Measurements from ENCODE around the gene LOXL3.
"Not testable (repeated sequence)": the region's sequence is repeated elsewhere in the genome, so short reads cannot be mapped to it uniquely, and the experiment has no call there.

LOXL3 gene

DNA sequence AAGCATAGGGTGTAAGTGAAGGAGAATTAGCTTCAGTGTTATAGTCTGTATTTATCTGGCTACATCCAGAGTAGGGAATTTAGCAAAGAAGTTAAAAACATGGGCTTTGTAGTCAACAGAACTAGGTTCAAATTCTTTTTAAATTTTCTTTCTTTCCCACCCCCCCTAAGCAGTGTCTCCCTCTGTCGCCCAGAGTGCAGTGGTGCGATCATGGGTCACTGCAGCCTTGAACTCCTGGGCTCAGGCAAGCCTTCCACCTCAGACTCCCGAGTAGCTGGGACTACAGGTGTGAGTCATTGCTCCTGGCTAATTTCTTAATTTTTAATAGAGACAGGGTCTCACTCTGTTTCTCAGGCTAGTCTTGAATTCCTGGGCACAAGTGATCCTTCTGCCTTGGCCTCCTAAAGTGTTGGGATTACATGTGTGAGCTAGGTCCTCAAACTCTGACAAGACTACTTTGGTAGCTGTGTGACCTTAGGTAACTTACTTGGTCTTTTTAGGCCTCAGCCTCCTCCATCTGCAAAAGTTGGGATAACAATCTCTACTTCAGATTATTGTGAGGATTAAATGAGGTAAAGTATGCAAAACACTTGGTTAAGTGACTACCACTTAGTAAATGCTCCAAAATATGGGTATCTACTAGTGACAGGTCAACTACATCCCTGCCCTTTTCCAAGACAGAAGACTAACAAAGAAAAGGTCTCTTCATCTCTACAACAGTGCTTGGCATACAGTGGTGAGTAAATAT, 18.6 kb upstream of the LOXL3 start:
- no peak for DNase-seq (ENCODE audit: low read depth, low spot score)

DNA sequence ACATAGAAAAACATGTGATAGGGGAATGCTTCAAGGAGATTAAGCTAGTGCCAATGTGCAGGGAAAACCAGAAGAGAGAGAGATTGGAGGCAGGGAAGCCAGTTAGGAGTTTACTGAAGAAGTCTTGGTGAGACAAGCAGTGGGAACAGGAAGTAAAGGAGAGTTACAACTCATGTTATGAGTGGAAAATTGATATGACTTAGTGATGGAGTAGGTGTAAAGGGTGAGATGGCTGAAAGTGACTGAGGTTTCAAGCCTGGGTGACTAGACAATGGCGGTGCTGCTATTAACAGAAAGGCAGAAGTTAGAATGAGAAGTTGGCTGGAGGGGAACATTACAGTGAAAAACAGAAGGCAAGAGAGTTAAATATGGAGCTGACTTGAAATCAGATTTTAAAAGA, 17.3 kb upstream of the LOXL3 start:
- DNase-seq (ENCODE audit: low read depth, low spot score) = no peak

DNA sequence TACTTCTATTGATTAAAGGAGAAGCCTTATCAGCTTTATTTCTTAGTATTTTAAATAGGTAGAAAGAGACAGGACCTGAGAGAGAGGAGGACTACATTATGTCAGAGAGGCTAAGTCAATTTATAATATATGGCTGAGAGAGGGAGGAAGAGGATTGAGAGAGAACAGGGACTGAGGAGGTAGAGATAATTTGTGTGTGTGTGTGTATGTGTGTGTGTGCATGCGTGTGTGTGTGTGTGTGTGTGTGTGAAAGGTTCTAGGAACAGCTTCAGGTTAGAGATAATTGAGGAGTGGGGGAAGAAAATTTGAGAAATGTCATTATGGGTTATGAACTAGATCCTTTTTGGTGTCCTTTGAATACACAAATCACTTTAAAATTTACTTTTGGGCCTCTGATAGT, 15.9 kb upstream of the LOXL3 start:
- DNase-seq (ENCODE audit: low read depth, low spot score) = no peak

DNA sequence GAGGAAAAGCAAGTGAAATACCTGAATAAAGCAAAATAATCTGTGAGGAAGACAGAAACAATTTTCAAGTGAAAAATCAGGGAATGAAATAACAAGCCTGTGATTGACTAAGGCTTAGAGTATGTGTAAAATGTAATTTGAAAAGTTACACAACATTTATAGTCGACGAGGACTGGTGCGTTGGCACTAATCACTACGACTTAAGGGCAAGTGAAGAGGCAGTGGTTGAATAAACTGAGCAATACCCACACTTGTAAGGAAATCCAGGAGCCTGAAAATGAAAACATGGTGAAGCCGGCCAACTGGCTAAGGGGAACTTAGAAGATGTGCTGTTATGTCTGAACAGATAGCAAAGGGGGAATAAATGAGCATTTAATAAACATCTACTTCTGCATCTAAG, 14.1 kb upstream of the LOXL3 start:
- no peak for DNase-seq (ENCODE audit: low read depth, low spot score)

DNA sequence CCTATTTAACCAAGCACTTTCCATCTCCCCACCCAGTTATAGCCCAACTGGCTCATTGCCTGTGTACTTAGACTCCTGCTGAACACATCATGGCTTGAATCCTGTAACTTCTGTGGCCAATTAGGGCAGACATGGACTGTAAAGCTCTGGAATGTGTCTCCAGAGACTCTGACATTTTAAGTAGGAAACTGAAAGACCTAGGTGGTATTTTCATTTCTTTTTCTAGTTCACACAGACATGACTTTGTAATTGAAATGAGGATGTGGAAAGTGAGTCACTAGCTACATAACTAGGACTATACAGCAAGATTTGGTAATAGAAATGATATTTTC, 13.0 kb upstream of the LOXL3 start:
- DNase-seq (ENCODE audit: low read depth, low spot score) = peak; percentile 69

DNA sequence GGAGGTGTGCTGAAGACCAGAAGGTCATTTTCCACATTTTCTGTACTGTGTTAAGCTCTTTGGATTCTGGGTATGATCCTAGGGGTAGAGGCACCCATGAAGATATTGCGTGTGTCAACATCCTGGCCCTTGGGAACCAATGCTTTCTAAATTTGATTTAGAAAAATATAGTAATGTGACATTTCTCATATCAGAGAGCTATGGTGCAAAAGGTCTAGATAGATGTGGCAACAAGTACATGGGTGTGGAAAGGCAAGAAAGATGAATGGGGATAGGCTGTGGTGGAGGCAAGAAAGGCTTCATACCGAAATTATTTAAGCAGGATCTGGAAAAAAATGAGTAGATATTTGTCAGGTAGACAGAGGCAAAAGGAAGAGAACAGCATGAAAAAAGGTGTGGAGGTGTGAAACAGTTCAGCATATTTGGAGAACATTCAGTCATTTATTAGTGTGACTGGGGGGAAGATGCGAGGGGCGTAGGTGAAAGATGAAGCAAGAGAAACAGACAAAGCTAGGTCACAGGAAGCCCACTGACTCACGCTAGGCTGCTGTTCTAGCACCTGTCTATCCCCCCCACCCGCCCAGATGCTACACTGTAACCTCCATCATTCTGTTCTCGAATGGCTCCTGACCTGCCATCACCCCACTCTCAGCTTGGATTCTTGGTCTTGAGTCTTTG, 12.5 kb upstream of the LOXL3 start:
- DNase-seq (ENCODE audit: low read depth, low spot score) = no peak

DNA sequence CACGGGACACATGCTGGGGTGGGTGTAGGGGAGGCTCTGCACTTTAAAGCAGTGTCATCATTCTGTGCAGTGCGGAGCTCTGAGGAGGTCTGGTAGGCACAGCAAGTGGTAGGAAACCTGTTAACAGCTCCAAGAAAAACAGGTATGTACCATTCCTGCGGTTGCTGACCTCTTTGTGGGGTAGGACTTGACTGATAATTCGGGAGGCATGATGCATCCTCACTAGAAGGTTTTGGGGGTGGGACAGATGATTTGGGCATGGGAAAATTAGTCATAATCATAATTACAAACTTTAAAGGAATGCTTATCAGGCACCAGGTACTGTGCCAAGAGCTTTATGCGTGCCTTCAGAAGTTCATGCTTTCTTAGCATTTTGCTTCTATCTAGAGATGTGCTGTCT, 10.5 kb upstream of the LOXL3 start:
- DNase-seq (ENCODE audit: low read depth, low spot score) = no peak

DNA sequence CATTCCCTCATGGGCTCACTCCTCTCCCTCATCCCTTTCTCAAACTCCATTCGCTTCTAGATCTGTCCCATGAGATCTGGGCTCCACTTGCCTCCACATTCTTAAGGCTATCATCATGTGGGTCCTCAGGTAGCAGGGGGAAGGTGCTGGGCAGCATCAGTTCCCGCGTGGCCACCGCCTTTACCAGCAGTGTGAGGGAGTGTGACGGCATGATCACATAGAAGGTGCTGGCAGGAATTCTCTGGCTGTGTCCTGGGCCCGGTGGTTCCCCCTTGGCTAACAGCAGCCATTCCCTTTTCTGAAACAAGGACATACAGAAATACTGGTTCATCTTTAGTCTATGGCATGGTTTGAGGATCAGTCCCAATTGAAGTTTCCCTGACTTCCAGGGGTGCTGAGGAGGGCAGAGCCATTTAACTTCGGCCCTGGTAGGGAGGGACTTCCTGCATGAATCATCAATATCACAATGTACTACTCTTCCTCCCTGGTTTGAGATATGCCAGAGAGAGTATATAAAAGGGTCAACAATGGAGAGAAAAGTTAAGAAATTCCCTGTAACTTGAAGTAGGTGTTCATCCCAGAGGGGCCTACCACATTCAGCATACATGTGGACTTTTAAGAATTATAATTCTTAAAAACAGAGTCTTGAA, 8.5 kb upstream of the LOXL3 start:
- DNase-seq (ENCODE audit: low read depth, low spot score) = no peak

DNA sequence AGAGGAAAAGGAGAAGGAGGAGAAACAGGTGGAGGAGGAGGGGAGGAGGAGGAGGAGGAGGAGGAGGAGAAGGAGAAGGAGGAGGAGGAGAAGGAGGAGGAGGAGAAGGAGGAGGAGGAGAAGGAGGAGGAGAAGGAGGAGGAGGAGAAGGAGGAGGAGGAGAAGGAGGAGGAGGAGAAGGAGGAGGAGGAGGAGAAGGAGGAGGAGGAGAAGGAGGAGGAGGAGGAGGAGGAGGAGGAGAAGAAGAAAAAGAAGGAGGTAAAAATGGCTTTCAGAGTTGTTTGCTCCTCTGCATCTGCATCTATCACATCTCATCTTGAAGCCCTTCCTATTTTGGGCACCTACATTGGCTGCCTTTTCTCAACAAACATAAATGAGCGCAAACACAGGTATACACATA, 7.3 kb upstream of the LOXL3 start:
- DNase-seq (ENCODE audit: low read depth, low spot score) = not testable (repeated sequence)

DNA sequence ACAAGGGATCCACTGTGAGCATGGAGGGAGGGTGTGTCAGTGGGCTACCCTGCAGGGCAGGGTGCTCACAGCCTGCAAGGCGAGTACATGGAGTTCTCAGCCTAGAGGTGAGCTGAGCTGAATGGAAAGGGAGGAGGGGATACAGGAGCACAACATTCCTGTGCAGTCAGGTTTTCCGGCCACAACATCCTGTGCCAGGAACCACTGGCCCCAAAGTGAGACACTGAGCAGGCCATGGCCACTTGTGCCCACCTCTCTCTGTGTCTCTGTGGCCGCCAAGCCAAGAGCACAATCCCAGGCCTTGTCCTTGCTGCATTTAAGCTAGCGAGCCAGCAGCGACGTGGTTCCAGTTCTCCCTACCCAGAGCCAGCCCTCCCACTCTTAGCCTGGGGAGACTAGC, 6.8 kb upstream of the LOXL3 start:
- no peak for DNase-seq (ENCODE audit: low read depth, low spot score)

DNA sequence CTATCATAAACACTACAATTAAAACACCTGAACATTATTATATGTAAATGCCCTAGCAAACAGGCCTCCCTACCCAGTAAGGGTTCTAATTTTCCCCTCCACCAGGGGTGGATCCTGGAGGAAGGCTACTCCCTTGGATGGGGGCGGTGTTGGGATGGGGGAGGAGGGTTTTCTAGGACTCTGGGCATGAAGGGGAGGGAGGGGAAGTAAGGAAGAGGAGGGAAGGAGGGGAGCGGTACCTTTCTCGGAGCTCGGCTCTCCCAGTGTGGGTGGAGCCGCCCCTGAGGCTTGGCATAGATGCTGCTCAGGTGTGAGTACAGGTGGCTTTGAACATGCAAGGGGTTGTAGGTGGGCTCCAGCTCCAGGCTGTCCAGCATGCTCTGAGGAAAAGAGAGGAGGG, 6.2 kb upstream of the LOXL3 start:
- DNase-seq (ENCODE audit: low read depth, low spot score) = no peak

DNA sequence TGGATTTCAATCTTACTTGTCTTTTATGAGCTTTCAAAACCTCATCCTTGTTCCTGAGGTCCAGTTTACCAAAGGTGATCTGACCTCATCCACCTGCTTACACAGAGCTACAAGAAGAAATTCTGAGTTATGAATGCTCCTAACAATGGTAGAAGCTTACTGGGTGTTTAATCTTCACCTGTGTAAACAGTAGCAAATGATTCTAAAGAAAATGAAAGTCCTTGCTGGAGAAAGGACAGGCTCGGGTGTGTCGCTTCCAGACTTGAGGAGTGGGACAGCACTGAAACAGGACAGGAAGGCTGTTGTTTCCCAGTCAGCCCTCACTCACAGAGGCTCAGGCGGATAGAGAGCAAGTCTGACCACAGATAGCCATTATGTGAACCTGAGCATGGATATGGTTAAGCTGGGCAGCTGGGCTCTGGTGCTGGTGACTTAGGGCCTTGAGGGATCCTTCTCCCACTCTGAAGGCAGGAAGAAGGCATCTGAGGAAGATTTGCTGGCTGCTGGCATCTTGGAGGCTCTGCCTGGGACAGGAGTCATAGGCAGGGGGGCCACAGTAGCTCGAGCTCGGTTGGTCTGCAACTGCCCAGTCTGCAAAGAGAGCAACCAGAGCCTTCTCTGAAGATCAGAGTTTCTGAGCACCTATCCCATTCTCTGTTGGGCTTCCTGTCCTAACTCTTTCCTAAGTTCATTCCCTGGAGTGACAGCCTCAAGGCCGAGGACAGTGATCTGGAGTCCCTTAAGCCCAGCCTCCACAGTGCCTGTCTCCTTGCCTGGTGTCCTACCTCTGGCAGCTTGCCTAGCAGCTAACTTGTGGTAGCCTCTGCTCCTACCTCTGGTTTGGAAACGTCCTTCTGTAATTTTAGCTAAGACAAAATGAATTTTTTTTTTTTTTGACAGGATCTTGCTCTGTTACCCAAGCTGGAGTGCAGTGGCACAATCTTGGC, 4.8 kb upstream of the LOXL3 start:
- DNase-seq (ENCODE audit: low read depth, low spot score) = no peak

DNA sequence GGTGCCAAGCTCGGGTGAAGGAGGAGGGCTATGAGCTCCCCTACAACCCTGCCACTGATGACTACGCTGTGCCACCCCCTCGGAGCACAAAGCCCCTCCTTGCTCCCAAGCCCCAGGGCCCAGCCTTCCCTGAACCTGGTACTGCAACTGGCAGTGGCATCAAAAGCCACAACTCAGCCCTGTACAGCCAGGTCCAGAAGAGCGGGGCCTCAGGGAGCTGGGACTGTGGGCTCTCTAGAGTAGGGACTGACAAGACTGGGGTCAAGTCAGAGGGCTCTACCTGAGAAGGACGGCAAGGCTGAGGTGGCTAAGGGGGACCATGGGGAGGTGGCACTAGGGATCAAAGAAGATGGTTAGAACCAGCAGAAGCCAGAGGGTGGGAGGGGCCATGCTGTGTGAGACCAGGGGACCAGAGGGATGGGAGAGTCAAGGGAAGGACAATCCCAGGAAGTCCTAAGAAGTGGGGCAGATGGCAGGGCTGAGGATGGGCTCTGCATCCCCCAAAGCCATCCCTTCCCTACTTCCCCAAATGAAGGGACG, 3.2 kb upstream of the LOXL3 start:
- DNase-seq (ENCODE audit: low read depth, low spot score) = no peak

DNA sequence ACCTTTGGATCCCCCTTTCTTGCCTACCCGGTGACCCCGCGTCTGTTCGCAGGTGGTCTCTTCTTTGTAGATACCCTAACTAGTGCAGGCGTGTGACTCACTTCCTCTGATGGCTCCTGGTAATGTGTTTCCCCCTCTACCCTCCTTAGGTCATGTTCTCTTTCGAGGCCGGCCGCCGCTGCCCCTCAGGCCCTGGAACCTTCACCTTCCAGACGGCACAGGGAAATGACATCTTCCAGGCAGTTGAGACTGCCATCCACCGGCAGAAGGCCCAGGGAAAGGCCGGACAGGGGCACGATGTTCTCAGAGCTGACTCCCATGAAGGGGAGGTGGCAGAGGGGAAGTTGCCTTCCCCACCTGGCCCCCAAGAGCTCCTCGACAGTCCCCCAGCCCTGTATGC, 2.4 kb upstream of the LOXL3 start:
- DNase-seq (ENCODE audit: low read depth, low spot score) = no peak

DNA sequence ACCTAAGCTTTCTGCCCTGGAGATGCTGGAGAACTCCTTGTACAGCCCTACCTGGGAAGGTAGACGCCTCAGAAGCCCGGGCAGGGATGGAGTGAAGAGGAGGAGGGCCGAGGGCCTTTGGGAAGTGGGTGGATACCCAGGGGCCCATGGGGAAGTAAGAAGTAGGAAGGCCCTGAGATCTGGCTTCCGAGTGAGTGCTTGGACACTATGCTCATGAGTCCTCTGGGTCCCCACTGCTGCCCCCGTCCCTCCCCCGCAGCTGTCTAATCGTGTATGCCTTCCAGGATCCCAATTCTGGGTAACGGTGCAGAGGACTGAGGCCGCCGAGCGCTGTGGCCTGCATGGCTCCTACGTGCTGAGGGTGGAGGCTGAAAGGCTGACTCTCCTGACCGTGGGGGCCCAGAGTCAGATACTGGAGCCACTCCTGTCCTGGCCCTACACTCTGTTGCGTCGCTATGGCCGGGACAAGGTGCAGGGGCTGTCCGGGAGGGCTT, 1.9 kb upstream of the LOXL3 start:
- DNase-seq (ENCODE audit: low read depth, low spot score) = no peak

DNA sequence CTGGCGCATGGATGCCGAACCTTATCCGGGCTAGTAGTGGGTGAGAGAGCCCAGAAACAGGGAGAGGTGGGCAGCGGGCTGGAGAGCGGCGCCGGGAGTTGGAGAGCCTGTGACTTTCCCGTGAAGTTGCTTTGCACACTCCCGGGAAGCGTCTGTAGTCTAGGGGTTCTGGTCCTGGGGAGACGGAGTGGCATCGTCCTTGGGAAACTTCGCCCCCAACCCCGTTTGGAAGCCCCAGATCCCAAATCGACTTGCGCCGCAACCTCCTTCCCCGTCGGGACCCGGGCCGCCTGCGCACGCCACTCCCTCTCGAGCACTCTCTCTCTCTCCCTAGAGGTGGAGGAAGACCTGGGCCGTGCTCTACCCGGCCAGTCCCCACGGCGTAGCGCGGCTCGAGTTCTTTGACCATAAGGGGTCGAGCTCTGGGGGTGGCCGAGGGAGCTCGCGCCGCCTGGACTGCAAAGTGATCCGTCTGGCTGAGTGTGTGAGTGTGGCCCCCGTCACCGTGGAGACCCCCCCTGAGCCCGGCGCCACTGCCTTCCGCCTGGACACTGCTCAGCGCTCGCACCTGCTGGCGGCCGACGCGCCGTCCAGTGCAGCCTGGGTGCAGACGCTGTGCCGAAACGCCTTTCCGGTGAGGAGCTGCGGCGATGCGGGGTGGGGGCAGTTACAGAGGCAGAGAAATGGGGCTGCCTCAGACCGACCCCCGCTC, 1.2 kb upstream of the LOXL3 start:
- DNase-seq (ENCODE audit: low read depth, low spot score) = no peak

DNA sequence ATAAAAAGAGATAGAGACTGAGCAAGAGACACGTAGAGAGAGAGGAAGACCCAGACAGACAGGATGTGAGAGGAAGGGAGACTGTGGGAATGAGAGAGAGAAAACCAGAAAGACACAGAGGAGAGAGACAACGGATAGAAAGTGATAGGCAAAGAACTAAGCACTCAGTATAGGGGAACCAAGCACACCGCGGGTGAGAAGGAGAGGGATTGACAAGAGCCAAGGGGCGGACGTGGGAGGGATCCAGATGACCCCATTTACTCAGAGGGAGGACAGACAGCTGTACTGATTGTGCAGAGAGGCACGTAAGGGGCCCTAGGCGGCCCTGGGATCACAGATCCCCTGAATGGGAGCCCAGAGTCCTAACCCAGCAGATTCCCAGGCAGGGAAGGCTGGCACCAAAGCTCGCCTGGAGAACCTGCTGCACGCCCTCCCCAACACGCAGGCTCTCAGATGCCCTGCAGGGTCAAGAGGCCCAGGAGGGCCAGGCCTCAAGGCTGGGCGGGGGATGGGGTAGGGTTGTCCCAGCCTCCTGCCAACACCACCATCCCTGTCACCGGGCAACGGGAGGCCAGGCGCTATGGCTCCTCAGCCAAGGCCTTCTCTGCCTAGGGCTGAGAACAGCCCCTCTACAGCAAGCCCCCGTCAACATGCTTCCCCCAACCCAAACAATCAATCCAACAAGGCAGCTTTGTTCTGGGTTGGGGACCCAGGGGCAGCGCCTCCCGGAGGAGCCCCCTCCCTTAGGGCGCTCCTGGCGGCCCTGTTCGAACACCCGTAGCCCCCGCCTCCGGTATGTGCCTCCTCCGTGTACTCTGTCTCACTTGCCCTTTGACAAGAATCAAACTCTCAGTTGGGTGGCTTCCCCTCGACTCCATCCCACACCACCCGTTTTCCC, 579 bp downstream of the LOXL3 start:
- DNase-seq (ENCODE audit: low read depth, low spot score) = no peak

DNA sequence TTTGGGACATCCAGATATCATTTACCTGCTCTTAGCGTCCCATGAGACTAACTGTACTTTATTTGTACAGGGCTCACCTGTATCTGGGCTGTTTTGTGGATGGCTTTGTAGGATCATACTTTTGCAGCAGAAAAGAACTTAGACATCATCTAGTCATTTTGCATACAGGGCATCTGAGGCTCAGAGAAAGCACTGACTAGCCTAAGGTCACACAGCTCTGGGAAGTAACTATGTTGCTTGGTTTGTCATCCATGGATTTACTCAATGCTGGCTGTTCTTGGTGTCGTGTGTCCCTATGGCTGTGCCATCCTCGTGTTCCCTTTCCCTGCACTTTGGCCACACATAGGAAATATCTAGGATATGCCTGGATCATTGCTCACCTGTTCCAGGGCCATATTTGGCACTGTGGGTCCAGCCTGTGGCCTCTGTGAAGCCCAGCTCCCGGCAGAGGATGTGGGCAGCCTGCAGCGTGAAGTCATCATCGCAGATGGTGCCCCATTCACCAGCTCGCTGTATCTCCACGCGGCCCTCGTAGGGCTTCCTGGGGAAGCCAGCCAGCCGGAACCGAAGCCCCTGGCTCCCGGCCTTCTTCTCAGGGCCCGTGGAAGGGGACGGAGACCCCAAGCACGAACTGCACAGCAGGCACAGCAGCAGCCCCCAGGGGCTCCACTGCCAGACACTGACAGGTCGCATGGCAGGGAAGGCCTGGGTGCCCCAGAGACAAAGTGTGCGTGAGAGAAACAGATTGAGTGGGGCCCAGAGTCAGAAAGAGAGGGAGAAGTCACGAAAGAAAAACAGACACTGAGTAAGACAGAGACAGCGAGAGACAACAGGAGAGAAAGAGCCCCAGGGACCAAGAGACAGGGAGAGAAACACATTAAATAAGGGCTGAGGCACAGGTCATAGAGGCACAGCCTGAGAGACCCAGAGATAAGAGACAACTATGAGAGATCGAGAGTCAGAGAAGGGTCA, 1.5 kb downstream of the LOXL3 start:
- DNase-seq (ENCODE audit: low read depth, low spot score) = no peak

DNA sequence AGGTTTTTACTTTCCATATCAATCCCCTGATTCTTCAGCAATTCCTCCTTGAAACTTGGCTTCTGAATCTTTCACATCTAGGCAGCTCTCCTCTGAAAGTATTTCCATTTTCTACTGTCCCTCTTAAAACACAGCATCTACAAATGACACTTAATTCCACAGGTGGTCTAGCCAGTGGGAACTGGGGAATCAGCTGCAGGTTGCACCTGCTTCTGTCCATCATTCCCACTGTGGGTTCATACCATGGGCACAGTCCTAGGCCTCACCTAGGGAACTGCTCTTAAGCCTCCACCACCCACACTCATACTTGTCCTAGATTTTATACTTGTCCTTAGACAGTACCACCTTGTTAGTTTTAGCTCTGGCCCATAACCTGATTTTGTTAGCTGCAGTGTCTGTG, 2.2 kb downstream of the LOXL3 start:
- no peak for DNase-seq (ENCODE audit: low read depth, low spot score)

All from smooth muscle cell of the brain vasculature (primary cell).